Uterus (tissue), 4 donors: ENCODE measurements around the gene KCNN3. TPM values are rescaled to one million over a fixed set of nuclear protein-coding genes. Genes with fewer than 3 reads are reported as not detected.

ENCODE experiments used
- DNase-seq, 2 donors: peaks; one replicate each; pipeline ENCODE4 v3.0.0-alpha.2; 2019 to 2020
- H3K27ac ChIP-seq, 2 donors: fragments of 200-600 bp; sonication (generic); 1 replicate in 1 of 2; 2 replicates in 1 of 2; pipeline ENCODE4 v1.5.1; 2016 to 2018
- H3K27me3 ChIP-seq, 2 donors: fragments of 200-600 bp; sonication (generic); one replicate each; pipeline ENCODE4 v1.5.1; 2018 to 2019; ENCODE audit warnings: control low read depth in 1 of 2
- H3K36me3 ChIP-seq, 2 donors: fragments of 200-600 bp; sonication (generic); one replicate each; pipeline ENCODE4 v1.5.1; 2019; ENCODE audit warnings: control low read depth in 1 of 2
- H3K4me1 ChIP-seq, 2 donors: fragments of 200-600 bp; sonication (generic); one replicate each; pipeline ENCODE4 v1.5.1; 2018 to 2019; ENCODE audit warnings: control low read depth in 1 of 2
- H3K4me3 ChIP-seq, 2 donors: fragments of 200-600 bp; sonication (generic); 1 replicate in 1 of 2; 2 replicates in 1 of 2; pipeline ENCODE4 v1.5.1; 2018 to 2019; ENCODE audit warnings: mild to moderate bottlenecking in 1 of 2
- H3K9me3 ChIP-seq, 2 donors: fragments of 200-600 bp; sonication (generic); one replicate each; pipeline ENCODE4 v1.5.1; 2019; ENCODE audit warnings: control low read depth in 1 of 2
- CTCF ChIP-seq, 4 experiments: fragments of 200-600 bp in 2 of 4; fragments of 450-650 bp in 2 of 4; sonication (generic) in 2 of 4; IDR thresholded peaks; one replicate each; pipeline ENCODE4 v1.5.1; 2016 to 2019; ENCODE audit warnings: antibody characterized with exemption in 4 of 4, mild to moderate bottlenecking in 2 of 4, moderate library complexity in 1 of 4
- POLR2A ChIP-seq, 2 donors: fragments of 450-650 bp; IDR thresholded peaks; one replicate each; pipeline ENCODE4 v1.6.1; 2016; ENCODE audit warnings: antibody characterized with exemption in 2 of 2, mild to moderate bottlenecking in 1 of 2, moderate library complexity in 1 of 2
- intact Hi-C: fragments of 100-400 bp; cut with DNase I; formaldehyde crosslinking; loops from one replicate; pipeline ENCODE4 v1.15.1; 2023; ENCODE audit warnings: low total_unique reads
- total RNA-seq, 4 donors: library from RNA; depleted of rRNA in 3 of 4; stranded (reverse); fragments of >200 nt in 3 of 4; gene quantifications; one replicate each; pipeline versions ENCODE4 v1.1.0 to v1.2.4, GENCODE V29; 2014 to 2023
- donor health status: DM: yes; HTN: yes; CAD: no.

Gene KCNN3
- total RNA-seq, 4 donors from 2014 or later = 7.1 to 35.5 (median 12.1) TPM

GRCh38 chr1:154845174-154845573, 24.9 kb downstream of the KCNN3 start:
- no peak for DNase-seq
- intact Hi-C loops = no loop called here
- TF ChIP-seq CTCF (IDR thresholded peaks at IDR 0.05) = no peak
- TF ChIP-seq POLR2A (IDR thresholded peaks at IDR 0.05) = no peak
- Histone ChIP-seq H3K9me3 (no peaks in the 10 kb centered on the region), H3K27ac (peak overlapping the region in 1 of 2 donors; percentile 60), H3K27me3 (no peaks in the 10 kb centered on the region), H3K4me3 (no peak overlapping the region), H3K4me1 (peaks cover 0 to 10% of the 10 kb centered on the region in 2 donors), H3K36me3 (no peaks in the 10 kb centered on the region)

- Histone ChIP-seq H3K9me3 (no peaks in the 10 kb centered on the region), H3K27ac (peak overlapping the region in 1 of 2 donors; percentile 56), H3K27me3 (no peaks in the 10 kb centered on the region), H3K4me1 (peaks cover 0 to 10% of the 10 kb centered on the region in 2 donors), H3K36me3 (no peaks in the 10 kb centered on the region), H3K4me3 (no peak overlapping the region)
- intact Hi-C loops = no loop called here
- no peak for DNase-seq
- TF ChIP-seq POLR2A (IDR thresholded peaks at IDR 0.05) (no peak), CTCF (IDR thresholded peaks at IDR 0.05) (no peak)
These were observed 25.8 kb downstream of the KCNN3 start for GRCh38 chr1:154844297-154844681.

GRCh38 chr1:154843636-154844296, 26.3 kb downstream of the KCNN3 start:
- intact Hi-C loops = no loop called here
- H3K27ac ChIP-seq = peak overlapping the region in 1 of 2 donors; percentile 56

GRCh38 chr1:154842635-154843034, 27.4 kb downstream of the KCNN3 start:
- Histone ChIP-seq H3K4me3 (no peak overlapping the region), H3K27ac (peak overlapping the region in 1 of 2 donors; percentile 56), H3K9me3 (no peaks in the 10 kb centered on the region), H3K36me3 (no peaks in the 10 kb centered on the region), H3K4me1 (peaks cover 0 to 1% of the 10 kb centered on the region in 2 donors), H3K27me3 (no peaks in the 10 kb centered on the region)
- intact Hi-C loops = no loop called here
- no peak for TF ChIP-seq CTCF (IDR thresholded peaks at IDR 0.05)
- TF ChIP-seq POLR2A (IDR thresholded peaks at IDR 0.05) = no peak
- no peak for DNase-seq

More at GRCh38 chr1:154843636-154844296, 26.3 kb downstream of the KCNN3 start:
- Histone ChIP-seq H3K36me3 (no peaks in the 10 kb centered on the region), H3K4me1 (peaks cover 0 to 10% of the 10 kb centered on the region in 2 donors), H3K9me3 (no peaks in the 10 kb centered on the region), H3K4me3 (no peak overlapping the region), H3K27me3 (no peaks in the 10 kb centered on the region)
- no peak for DNase-seq
- TF ChIP-seq POLR2A (IDR thresholded peaks at IDR 0.05) (no peak), CTCF (IDR thresholded peaks at IDR 0.05) (no peak)

- Histone ChIP-seq H3K27ac (peak overlapping the region in 1 of 2 donors; percentile 70), H3K36me3 (no peaks in the 10 kb centered on the region), H3K4me3 (no peak overlapping the region), H3K4me1 (no peaks in the 10 kb centered on the region), H3K9me3 (no peaks in the 10 kb centered on the region), H3K27me3 (no peaks in the 10 kb centered on the region)
- intact Hi-C loops = no loop called here
- DNase-seq = no peak
- no peak for TF ChIP-seq CTCF (IDR thresholded peaks at IDR 0.05)
- TF ChIP-seq POLR2A (IDR thresholded peaks at IDR 0.05) = no peak
These were observed 28.7 kb downstream of the KCNN3 start for GRCh38 chr1:154841384-154841783.
